Measurements from ENCODE around the gene CDKL1.

The CDKL1 gene

GRCh38 chr14:50425816-50426215, 29.1 kb upstream of the CDKL1 start:
- Histone ChIP-seq H3K27ac (ENCODE audit: low read length) (no peak overlapping the region), H3K4me3 (ENCODE audit: low read depth in 1 of 2, low read length in 2 of 2) (no peak overlapping the region), H3K9ac (ENCODE audit: low read depth, low read length) (no peak overlapping the region), H3K4me2 (ENCODE audit: insufficient read depth, low read length) (no peak overlapping the region), H4K20me1 (ENCODE audit: insufficient read depth, low read length) (no peaks in the 10 kb centered on the region), H2AFZ (ENCODE audit: low read depth, low read length) (no peak overlapping the region), H3K36me3 (ENCODE audit: insufficient read depth, low read length) (peaks cover 44% of the 10 kb centered on the region), H3K9me3 (ENCODE audit: insufficient read depth, low read length, severe bottlenecking) (no peaks in the 10 kb centered on the region), H3K79me2 (ENCODE audit: insufficient read depth, low read length) (no peaks in the 10 kb centered on the region), H3K4me1 (ENCODE audit: insufficient read depth, low read length) (no peaks in the 10 kb centered on the region), H3K27me3 (ENCODE audit: insufficient read depth, low read length, poor library complexity) (no peaks in the 10 kb centered on the region)
- no peak for DNase-seq
- TF ChIP-seq CTCF (IDR thresholded peaks at IDR 0.05; ENCODE audit: borderline replicate concordance, extremely low read depth, low read length, poor library complexity, severe bottlenecking) (no peak), EZH2 (IDR thresholded peaks at IDR 0.05; ENCODE audit: borderline replicate concordance, low read depth, low read length, severe bottlenecking) (no peak)
- no peak for ATAC-seq (ENCODE audit: insufficient read depth, low read depth)

- TF ChIP-seq CTCF (IDR thresholded peaks at IDR 0.05; ENCODE audit: borderline replicate concordance, extremely low read depth, low read length, poor library complexity, severe bottlenecking) (no peak), EZH2 (IDR thresholded peaks at IDR 0.05; ENCODE audit: borderline replicate concordance, low read depth, low read length, severe bottlenecking) (no peak)
- no peaks in the 10 kb centered on the region for H3K79me2 ChIP-seq (ENCODE audit: insufficient read depth, low read length)
- peaks cover 48% of the 10 kb centered on the region for H3K36me3 ChIP-seq (ENCODE audit: insufficient read depth, low read length)
- ATAC-seq (ENCODE audit: insufficient read depth, low read depth): no peak
- H3K4me3 ChIP-seq (ENCODE audit: low read depth in 1 of 2, low read length in 2 of 2): no peak overlapping the region
- no peaks in the 10 kb centered on the region for H3K27me3 ChIP-seq (ENCODE audit: insufficient read depth, low read length, poor library complexity)
- H3K4me1 ChIP-seq (ENCODE audit: insufficient read depth, low read length): no peaks in the 10 kb centered on the region
- H3K27ac ChIP-seq (ENCODE audit: low read length): no peak overlapping the region
- DNase-seq: no peak
- H3K9ac ChIP-seq (ENCODE audit: low read depth, low read length): no peak overlapping the region
- no peaks in the 10 kb centered on the region for H3K9me3 ChIP-seq (ENCODE audit: insufficient read depth, low read length, severe bottlenecking)
- H4K20me1 ChIP-seq (ENCODE audit: insufficient read depth, low read length): no peaks in the 10 kb centered on the region
- no peak overlapping the region for H2AFZ ChIP-seq (ENCODE audit: low read depth, low read length)
- H3K4me2 ChIP-seq (ENCODE audit: insufficient read depth, low read length): no peak overlapping the region
Observed at GRCh38 chr14:50425105-50425504, 28.4 kb upstream of the CDKL1 start.

- Histone ChIP-seq H4K20me1 (ENCODE audit: insufficient read depth, low read length) (no peaks in the 10 kb centered on the region), H3K27ac (ENCODE audit: low read length) (no peak overlapping the region), H3K4me1 (ENCODE audit: insufficient read depth, low read length) (no peaks in the 10 kb centered on the region), H3K4me3 (ENCODE audit: low read depth in 1 of 2, low read length in 2 of 2) (no peak overlapping the region), H3K9ac (ENCODE audit: low read depth, low read length) (no peak overlapping the region), H3K4me2 (ENCODE audit: insufficient read depth, low read length) (no peak overlapping the region), H3K27me3 (ENCODE audit: insufficient read depth, low read length, poor library complexity) (no peaks in the 10 kb centered on the region), H2AFZ (ENCODE audit: low read depth, low read length) (no peak overlapping the region), H3K36me3 (ENCODE audit: insufficient read depth, low read length) (peaks cover 56% of the 10 kb centered on the region), H3K79me2 (ENCODE audit: insufficient read depth, low read length) (no peaks in the 10 kb centered on the region), H3K9me3 (ENCODE audit: insufficient read depth, low read length, severe bottlenecking) (no peaks in the 10 kb centered on the region)
- ATAC-seq (ENCODE audit: insufficient read depth, low read depth): no peak
- no peak for TF ChIP-seq EZH2 (IDR thresholded peaks at IDR 0.05; ENCODE audit: borderline replicate concordance, low read depth, low read length, severe bottlenecking)
- no peak for TF ChIP-seq CTCF (IDR thresholded peaks at IDR 0.05; ENCODE audit: borderline replicate concordance, extremely low read depth, low read length, poor library complexity, severe bottlenecking)
- DNase-seq: no peak
Observed at GRCh38 chr14:50423529-50423928, 26.8 kb upstream of the CDKL1 start.

GRCh38 chr14:50421499-50421898, 24.8 kb upstream of the CDKL1 start:
- ATAC-seq (ENCODE audit: insufficient read depth, low read depth) (no peak), DNase-seq (no peak)
- Histone ChIP-seq H3K4me2 (ENCODE audit: insufficient read depth, low read length) (no peak overlapping the region), H3K4me1 (ENCODE audit: insufficient read depth, low read length) (no peaks in the 10 kb centered on the region), H2AFZ (ENCODE audit: low read depth, low read length) (no peak overlapping the region), H3K27ac (ENCODE audit: low read length) (no peak overlapping the region), H3K36me3 (ENCODE audit: insufficient read depth, low read length) (peaks cover 73% of the 10 kb centered on the region), H3K27me3 (ENCODE audit: insufficient read depth, low read length, poor library complexity) (no peaks in the 10 kb centered on the region), H3K9ac (ENCODE audit: low read depth, low read length) (no peak overlapping the region), H3K79me2 (ENCODE audit: insufficient read depth, low read length) (no peaks in the 10 kb centered on the region), H3K4me3 (ENCODE audit: low read depth in 1 of 2, low read length in 2 of 2) (no peak overlapping the region), H3K9me3 (ENCODE audit: insufficient read depth, low read length, severe bottlenecking) (no peaks in the 10 kb centered on the region), H4K20me1 (ENCODE audit: insufficient read depth, low read length) (no peaks in the 10 kb centered on the region)
- TF ChIP-seq EZH2 (IDR thresholded peaks at IDR 0.05; ENCODE audit: borderline replicate concordance, low read depth, low read length, severe bottlenecking): no peak
- no peak for TF ChIP-seq CTCF (IDR thresholded peaks at IDR 0.05; ENCODE audit: borderline replicate concordance, extremely low read depth, low read length, poor library complexity, severe bottlenecking)

Data from DND-41 (cell line).